ENCODE data around the gene PIK3R4. TPM values are rescaled to one million over a fixed set of nuclear protein-coding genes. Genes with fewer than 3 reads are reported as not detected.

Gene PIK3R4
- total RNA-seq, 1 donor from 2014 or later = 11.4 TPM

DNA sequence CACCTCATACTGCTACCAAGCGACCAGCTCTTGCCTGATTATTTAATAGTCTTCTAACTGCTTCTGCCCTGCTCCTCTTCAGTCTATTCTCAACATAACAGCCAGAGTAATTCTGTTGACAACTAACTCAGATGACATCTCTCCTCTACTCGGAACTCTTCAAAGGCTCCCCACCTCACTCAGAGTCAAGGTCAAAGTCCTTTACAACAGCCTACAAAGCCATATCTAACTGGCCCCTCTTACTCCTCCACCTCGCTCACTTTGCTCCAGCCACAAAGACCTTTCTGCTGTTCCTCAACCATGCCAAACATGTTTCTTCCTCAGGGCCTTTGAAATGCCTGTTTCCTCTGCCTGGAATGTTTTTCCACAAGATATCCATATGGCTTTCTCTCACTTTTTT lies 43.6 kb downstream of the PIK3R4 start:
- intact Hi-C loops (cut with DNase I) = no loop called here
- ATAC-seq = no peak
- DNase-seq (ENCODE audit: missing footprints) = no peak

DNA sequence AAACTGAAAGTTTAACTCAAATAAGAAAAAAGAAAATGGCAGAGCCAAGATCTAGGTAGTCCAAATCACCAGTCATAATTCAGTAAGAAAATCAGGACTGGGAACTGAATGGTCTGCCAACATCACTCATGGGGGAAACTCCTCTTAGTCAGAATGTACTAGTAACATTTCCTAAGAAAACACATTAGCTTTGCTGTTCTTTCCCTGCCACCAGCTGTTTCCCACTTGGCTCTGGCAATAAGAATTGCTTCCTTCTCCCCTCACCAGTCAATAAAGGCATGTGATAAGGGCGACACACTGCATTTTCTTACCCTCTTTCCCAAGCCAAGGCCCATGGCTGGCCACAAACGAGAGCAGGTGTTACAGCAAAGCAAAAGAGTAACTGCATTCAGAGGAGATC lies 46.1 kb downstream of the PIK3R4 start:
- DNase-seq (ENCODE audit: missing footprints) = no peak
- ATAC-seq = peak; percentile 90
- intact Hi-C loops (cut with DNase I) = no loop called here

DNA sequence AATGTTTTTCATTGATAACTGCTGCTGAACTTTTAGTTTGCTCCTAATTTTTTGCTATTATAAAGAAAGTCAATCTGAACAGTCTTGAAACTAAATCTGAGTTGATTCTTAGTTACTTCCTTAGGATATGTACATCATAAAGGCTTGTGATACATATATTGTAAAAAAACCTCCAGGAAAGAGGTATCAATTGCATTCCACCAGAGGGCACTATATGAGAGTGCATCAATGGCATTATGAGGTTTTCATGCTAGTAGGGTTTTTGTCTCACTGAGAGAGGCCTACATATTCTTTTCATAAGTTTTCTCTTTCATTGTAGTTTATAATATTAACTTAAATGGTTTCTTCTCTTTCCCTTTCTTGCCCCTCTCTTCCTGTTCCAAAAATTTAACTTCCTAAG lies 46.9 kb downstream of the PIK3R4 start:
- intact Hi-C loops (cut with DNase I) = no loop called here

DNA sequence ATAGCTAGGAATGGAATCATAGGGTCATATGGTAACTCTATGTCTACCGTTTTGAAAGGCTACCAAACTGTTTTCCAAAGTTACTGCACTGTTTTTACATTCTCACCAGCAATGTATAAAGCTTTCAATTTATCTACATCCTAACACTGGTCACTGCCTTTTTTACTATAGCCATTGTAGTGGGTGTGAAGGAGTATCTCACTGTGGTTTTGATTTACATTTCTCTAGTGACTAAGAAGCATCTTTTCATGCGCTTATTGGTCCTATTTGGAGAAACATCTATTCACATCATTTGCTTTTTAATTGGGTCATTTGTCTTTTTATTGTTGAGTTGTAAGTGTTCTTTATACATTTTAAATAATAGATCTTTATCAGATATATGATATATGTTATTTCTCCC lies 53.3 kb downstream of the PIK3R4 start:
- intact Hi-C loops (cut with DNase I) = no loop called here
- DNase-seq (ENCODE audit: missing footprints) (no peak), ATAC-seq (no peak)

More for the DNA sequence above, 46.9 kb downstream of the PIK3R4 start:
- ATAC-seq (no peak), DNase-seq (ENCODE audit: missing footprints) (no peak)

DNA sequence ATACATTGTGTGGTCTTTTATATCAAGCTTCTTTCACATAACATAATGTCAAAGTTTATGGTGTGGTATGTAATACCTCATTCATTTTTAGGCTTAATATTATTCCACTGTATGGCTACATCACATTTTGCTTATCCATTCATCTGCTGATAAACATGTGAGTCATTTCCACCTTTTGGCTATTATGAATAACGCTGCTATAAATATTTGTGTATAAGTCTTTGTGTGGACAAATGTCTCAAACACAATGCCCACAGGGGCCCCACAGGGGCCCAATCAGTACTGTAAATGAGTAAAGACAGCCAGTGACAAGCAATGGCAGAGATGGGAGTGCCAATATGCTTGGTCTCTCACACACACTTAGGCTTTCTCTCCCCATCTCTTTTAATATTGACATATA lies 54.2 kb downstream of the PIK3R4 start:
- ATAC-seq (no peak), DNase-seq (ENCODE audit: missing footprints) (no peak)
- intact Hi-C loops (cut with DNase I) = no loop called here

DNA sequence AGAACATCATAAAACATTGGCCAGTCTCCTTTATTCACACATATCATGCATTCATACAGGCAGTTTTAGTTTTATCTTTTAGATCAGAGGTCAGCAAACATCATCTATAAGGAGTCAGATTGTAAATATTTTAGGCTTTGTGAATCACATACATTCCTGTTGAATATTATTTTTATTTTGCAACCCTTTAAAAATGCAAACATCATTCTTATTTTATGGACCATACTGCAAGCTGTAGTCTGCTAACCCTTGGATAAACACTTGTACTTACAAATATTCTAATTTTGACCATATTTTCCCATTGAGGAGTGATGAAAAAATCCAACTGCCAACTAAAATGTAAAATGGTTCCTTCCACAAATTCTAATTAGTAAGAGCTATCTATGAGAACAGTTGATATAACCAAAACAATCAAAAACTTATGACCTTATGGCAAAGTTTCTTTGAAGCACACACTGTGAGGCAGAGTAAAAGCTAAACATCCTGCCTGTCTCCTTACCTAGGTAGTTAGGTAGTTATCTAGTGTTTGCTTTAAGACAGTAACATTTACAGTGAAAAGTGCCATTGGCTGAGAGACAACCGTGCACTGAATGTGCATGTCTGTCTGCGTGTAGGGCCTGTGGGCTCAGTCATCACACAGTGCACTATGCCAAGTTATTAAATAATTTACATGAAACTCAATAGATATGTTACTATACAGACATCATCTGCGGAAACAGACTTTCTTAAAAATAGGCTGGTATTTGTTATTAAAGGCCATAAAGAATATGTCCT lies 57.7 kb downstream of the PIK3R4 start:
- DNase-seq (ENCODE audit: missing footprints) (no peak), ATAC-seq (no peak)
- intact Hi-C loops (cut with DNase I) = no loop called here

DNA sequence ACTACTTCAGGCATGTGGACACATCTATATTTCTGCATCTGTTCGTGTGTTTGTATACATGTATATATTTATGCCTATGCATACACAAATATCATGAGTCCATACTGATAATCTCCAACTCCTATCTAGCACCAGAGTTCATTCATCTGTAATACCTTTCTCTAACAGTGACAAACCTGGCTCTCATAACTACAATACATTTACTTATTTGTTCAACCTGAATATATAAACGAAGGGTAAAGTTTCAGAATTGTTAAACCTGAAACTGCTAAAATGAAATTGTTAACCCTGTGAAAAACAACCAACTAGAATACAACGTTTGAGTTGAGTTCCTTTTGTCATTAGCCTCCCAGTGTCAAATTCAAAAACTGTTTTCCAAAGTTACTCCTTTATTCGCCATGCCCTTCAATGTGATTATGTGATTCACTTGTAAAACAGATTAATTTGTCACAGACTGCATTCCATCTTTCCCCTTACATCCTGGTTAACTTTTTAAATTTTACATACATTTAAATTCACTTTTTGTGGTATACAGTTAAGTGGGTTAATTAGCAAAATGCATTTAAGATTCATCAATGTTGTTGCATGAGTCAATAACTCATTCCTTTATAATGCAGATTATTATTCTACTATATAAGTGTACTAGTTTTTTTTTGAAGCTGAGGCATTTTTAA lies 58.5 kb downstream of the PIK3R4 start:
- intact Hi-C loops (cut with DNase I) = no loop called here
- DNase-seq (ENCODE audit: missing footprints) (no peak), ATAC-seq (no peak)

DNA sequence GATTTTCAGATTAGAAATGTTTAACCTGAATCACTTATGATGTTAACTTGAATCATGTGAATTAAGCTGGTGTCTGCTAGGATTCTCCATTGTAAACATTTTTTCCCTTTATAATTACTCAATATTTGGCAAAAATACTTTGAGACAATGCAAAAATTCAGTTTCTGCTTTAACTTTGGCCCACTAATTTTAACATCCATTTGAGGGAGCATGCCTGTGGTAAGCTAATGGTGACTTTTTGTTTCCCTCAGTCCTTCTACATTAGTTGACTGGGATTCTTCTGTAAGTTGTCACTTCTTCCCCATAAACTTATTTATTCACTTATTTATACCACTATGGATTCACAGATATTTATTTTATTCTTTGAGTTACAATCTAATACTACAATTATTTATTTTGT lies 59.3 kb downstream of the PIK3R4 start:
- intact Hi-C loops (cut with DNase I) = no loop called here
- DNase-seq (ENCODE audit: missing footprints) (no peak), ATAC-seq (no peak)

DNA sequence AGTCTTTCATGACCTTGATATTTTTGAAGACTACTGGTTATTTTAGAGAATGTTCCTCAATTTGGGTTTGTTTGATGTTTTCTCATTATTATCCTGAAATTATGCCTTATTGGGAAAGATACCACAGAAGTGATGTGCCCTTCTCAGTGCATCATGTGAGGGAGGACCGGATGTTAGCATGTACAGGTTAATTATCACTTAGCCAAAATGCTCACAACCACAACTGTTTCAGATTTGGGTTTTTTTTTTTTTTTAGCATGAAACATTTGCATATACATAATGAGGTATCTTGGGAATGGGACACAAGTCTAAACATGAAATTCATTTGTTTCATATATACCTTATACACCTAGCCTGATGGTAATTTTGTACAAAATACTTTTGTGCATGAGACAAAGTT lies 59.8 kb downstream of the PIK3R4 start:
- ATAC-seq (no peak), DNase-seq (ENCODE audit: missing footprints) (no peak)
- intact Hi-C loops (cut with DNase I) = no loop called here

DNA sequence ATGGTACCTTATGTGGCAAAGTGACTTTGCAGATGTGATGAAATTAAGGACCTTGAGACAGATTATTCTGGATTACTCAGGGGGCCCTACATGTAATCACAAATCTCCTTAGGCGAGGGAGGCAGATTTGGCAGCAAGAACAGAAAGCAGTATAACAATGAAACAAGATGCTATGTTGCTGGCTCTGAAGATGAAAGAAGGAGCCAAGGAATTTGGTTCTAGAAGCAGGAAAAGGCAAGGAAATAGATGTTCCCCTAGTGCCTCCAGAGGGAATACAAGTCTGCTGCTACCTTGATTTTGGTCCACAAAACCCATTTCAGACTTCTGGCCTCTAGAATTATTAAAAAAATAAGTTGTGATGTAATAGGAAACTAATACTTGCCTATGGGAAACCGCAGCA lies 64.5 kb downstream of the PIK3R4 start:
- DNase-seq (ENCODE audit: missing footprints) (no peak), ATAC-seq (peak; percentile 23)
- intact Hi-C loops (cut with DNase I) = no loop called here

DNA sequence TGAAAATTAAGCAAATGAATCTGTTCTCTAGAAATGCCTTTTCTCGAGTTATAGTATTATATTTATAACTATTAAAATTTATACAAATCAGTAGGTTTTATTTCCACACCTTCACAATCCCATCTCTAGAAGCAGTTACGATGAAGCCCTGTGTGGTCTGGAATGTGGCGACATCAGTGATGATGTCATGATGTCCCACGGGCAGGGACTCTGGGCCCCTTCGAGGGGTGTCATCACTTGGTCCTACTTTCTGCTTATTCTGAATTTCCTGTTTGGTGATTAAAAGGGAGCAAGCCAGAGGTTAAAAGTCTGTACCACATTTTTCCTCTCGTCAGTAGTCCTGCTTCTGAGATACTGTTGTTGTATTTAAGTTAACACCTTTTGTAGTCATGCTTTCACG lies 67.4 kb downstream of the PIK3R4 start:
- ATAC-seq (no peak), DNase-seq (ENCODE audit: missing footprints) (no peak)
- intact Hi-C loops (cut with DNase I) = no loop called here

DNA sequence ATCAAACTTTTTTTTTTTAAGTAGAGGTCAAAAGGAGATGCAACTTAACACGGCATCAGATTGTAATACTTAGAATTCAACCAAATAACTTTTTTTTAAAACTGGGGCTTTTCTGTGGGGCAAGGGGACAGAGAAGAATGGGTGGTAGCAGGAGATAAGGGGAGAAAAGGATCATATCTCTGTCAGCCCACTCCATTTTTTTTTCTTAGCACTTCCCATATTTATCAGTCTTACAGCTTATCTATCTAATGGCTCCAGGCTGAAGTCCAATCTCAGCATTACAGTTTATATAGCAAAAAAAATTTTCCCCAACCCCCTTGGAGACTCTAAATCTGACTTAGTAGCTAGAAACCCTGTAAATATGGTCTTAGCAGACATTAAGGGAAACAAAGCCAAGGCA lies 69.3 kb downstream of the PIK3R4 start:
- intact Hi-C loops (cut with DNase I) = no loop called here
- no peak for DNase-seq (ENCODE audit: missing footprints)
- no peak for ATAC-seq

DNA sequence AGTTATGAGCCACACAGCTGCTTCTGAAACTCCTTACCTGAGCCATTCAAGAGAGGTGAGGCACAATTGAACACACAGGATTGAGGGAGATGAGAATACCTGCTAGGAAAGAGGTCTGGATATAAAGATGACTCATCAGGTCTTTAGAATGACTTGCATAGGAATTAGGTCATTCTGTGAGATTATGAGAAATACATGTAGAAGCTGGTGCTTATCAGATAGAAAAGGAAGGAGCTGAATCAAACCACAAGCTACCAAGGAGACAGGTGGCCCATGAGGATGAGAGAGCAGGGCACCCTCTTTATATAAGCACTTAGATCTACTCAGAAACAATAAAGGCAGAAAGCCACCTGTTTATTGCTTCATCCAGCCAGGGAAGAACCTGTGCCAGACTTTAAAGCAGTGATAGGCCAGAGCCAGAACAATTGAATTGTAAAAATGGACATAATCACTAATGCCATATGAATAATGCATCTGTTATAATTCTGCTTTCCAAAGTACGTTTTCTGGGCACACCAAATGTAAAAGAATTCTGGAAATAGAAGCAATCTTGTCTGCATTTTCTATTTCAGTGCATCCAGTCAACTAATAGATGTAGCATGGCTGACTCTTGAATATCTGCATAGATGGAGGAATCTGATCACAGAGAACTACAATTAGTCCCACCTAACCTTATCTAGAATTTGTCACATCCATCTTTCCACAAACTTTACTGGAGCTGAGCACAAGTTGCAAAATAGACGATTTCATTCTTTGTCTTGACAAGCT lies 74.9 kb downstream of the PIK3R4 start:
- DNase-seq (ENCODE audit: missing footprints) (no peak), ATAC-seq (no peak)
- intact Hi-C loops (cut with DNase I) = no loop called here

DNA sequence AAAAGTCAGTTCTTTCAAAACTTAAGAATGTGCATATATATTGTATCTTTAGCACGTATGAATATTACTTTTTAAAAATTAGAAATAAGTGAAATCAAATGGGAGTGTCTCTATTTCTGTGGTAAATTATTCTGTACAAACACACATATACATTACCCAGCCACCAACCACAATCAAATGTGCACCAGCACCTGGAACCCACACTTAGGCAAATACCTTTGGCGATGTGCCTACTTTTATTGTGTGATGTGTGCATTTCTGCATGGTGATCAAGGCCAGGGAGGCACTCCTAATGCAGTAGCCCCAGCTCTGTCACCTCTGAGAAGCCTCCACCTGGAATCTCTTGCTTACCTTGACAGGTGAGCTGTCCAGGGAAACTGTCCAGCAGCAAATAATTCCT lies 76.9 kb downstream of the PIK3R4 start:
- ATAC-seq = no peak
- no peak for DNase-seq (ENCODE audit: missing footprints)
- intact Hi-C loops (cut with DNase I) = no loop called here

DNA sequence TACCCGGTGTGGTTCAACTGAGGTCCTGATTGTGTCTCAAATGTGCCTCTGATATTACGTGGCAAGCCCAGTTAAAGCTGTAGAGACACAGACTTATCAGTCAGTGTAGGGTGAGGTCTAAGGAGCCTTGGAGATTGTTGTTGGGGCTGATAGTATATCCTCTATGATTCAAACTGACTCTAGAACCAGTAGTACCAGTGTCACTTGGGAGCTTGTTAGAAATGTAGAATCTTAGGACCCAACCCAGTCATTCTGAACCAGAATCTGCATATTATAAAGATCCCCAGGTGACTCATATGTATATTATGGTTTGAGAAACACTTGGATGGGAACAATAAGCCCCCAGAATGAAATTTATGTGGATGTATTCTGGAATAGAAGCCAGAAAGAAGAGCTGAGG lies 83.5 kb downstream of the PIK3R4 start:
- no peak for ATAC-seq
- DNase-seq (ENCODE audit: missing footprints) = no peak
- intact Hi-C loops (cut with DNase I) = no loop called here

DNA sequence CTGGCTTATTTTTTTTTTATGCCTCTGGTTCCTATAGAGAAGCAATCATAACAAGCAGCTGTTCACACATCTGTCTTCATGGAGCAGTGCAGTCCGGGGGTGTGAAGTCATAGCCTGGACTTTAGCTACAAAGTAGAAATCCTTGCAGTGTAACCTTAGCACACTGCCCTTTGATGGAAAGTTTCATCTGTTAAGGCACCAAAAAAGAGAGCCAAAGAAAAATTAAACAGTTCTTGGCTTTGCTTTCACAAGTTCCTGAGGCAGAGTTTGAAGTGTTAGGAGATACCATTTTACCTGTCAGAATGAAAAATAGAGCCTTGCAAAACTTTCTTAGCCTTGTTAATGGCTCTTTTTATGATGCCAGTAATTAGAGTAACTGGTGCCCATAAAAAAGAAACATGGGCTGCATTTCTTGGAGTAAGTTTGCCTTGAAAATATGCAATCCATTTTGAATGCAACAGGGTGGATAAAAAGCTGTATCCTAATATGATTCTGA lies 84.1 kb downstream of the PIK3R4 start:
- intact Hi-C loops (cut with DNase I) = no loop called here
- no peak for DNase-seq (ENCODE audit: missing footprints)
- no peak for ATAC-seq

DNA sequence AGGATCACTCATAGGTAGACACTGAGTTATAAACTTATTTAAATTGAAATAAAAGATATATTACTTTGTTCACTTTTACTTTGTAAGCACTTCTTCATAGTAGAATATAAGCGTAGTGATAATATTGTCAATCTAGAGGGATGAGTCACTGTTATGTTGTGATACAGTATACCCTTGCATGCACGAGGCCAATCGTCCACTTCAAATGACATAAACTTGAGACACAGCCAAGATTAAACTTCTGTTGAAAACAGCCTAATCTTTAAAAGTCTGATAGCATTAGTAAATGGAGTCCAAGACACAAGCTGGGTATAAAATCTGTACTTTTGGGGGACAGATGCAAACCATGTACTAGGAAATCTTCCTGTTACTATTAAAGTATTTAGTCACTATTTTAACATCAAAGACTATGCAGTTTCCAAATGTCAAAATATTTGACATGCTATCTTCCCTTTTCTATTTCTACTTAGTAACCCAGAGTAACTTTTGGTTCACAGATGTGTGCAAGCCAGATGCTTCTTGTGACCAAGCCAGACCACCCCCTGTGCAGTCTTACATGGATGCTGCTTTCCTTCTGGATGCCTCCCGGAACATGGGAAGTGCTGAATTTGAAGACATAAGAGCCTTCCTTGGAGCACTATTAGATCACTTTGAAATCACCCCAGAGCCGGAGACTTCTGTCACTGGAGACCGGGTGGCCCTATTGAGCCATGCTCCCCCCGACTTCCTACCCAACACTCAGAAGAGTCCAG lies 85.3 kb downstream of the PIK3R4 start:
- no peak for DNase-seq (ENCODE audit: missing footprints)
- no peak for ATAC-seq
- intact Hi-C loops (cut with DNase I) = no loop called here

DNA sequence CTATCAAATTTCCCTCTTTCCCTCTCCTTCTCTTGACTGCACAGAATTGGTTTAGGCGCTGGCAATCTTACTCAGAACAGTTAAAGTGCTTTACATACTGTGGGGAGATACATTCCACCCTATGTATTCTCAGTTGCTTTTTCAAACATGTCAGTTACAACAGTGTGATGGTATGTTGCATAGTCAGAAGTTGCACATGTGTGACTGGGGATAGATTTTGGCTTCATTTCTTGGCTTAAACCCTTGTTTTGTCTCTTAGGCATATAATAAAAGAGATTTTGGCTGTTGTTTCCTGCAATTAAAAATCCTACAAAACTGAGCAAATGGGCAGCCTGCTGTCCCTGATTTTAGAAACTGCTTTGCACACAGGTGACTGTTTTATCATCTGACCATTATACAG lies 86.7 kb downstream of the PIK3R4 start:
- ATAC-seq (no peak), DNase-seq (ENCODE audit: missing footprints) (no peak)
- intact Hi-C loops (cut with DNase I) = no loop called here

DNA sequence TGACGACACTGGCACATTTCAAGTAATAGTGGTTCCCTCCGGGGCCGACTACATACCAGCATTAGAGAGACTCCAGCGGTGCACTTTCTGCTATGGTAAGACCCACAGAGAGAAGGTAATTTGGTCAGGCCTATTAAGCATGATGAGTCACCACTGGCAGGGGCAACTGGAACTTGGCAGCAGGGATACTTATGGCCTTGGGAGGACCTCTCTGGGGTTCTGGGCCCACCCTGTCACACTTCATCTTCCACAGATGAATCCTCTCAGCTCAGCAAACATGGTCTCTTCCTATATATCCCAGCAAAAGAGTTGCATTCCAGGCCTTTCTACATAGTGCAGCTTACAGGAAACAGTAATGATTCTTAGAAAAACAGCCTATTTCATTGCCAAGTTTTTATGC lies 88.0 kb downstream of the PIK3R4 start:
- DNase-seq (ENCODE audit: missing footprints) (no peak), ATAC-seq (peak; percentile 24)

More for the DNA sequence above, 88.0 kb downstream of the PIK3R4 start:
- intact Hi-C loops (cut with DNase I) = no loop called here
